Common myeloid progenitor, CD34-positive (primary cell): ENCODE measurements around the gene TNFAIP8L1.

Source experiments
- CTCF ChIA-PET: fragments of 350-600 bp; sonication (Branson Sonifier 250); formaldehyde crosslinking; loops from one replicate; lab custom pipeline; 2021; ENCODE audit warnings: antibody characterized with exemption; lab: Charles Lee
- POLR2A ChIA-PET: fragments of 350-600 bp; sonication (Branson Sonifier 250); formaldehyde crosslinking; loops from one replicate; lab custom pipeline; 2021; ENCODE audit warnings: antibody characterized with exemption; lab: Charles Lee
- DNase-seq, 3 donors: peaks; one replicate each; pipeline versions ENCODE4 v3.0.0 to v3.0.0-alpha.2; 2013
- H3K27ac ChIP-seq, 2 experiments: 1 replicate in 1 of 2; 2 replicates in 1 of 2; pipeline ENCODE4 v1.7.0; 2013; ENCODE audit warnings: inconsistent platforms in 2 of 2, low read length in 2 of 2, mild to moderate bottlenecking in 2 of 2, low read depth in 1 of 2, moderate library complexity in 1 of 2; ENCODE audit not compliant: severe bottlenecking in 2 of 2, insufficient read depth in 1 of 2, poor library complexity in 1 of 2
- H3K27me3 ChIP-seq, 5 experiments: replicated peaks in 2 of 5; 1 replicate in 3 of 5; 2 replicates in 2 of 5; pipeline versions ENCODE4 v1.6.1 to v1.7.0; 2013; ENCODE audit warnings: low read length in 4 of 5, mild to moderate bottlenecking in 2 of 5, moderate library complexity in 2 of 5, inconsistent platforms in 1 of 5; ENCODE audit not compliant: insufficient read depth in 5 of 5, control insufficient read depth in 4 of 5
- H3K36me3 ChIP-seq, 4 experiments: 1 replicate in 2 of 4; 2 replicates in 2 of 4; pipeline versions ENCODE4 v1.6.1 to v1.7.0; 2013; ENCODE audit warnings: low read length in 3 of 4, control low read depth in 1 of 4, mild to moderate bottlenecking in 1 of 4; ENCODE audit not compliant: control insufficient read depth in 4 of 4, insufficient read depth in 4 of 4
- H3K4me1 ChIP-seq, 4 experiments: 1 replicate in 3 of 4; 2 replicates in 1 of 4; pipeline versions ENCODE4 v1.6.1 to v1.7.1; 2013; ENCODE audit warnings: low read length in 3 of 4, mild to moderate bottlenecking in 3 of 4, control low read depth in 1 of 4, inconsistent platforms in 1 of 4, moderate library complexity in 1 of 4; ENCODE audit not compliant: control insufficient read depth in 4 of 4, insufficient read depth in 4 of 4; ENCODE audit errors: control extremely low read depth in 1 of 4
- H3K4me3 ChIP-seq, 7 experiments: 1 replicate in 4 of 7; 2 replicates in 3 of 7; pipeline versions ENCODE4 v1.5.1 to v1.7.0; 2013; ENCODE audit warnings: mild to moderate bottlenecking in 7 of 7, low read length in 6 of 7, moderate library complexity in 6 of 7, inconsistent platforms in 2 of 7, low read depth in 2 of 7, control low read depth in 1 of 7; ENCODE audit not compliant: insufficient read depth in 4 of 7, control insufficient read depth in 1 of 7; ENCODE audit errors: extremely low read depth in 1 of 7
- H3K9me3 ChIP-seq, 5 experiments: 1 replicate in 4 of 5; 2 replicates in 1 of 5; pipeline versions ENCODE4 v1.6.1 to v1.7.1; 2013; ENCODE audit warnings: low read length in 4 of 5, mild to moderate bottlenecking in 2 of 5, inconsistent platforms in 1 of 5, low read depth in 1 of 5, moderate library complexity in 1 of 5; ENCODE audit not compliant: control insufficient read depth in 4 of 5, insufficient read depth in 2 of 5; ENCODE audit errors: control extremely low read depth in 1 of 5
- WGBS: methylation state at CpG from one replicate; pipeline ENCODE4 v1.1.5; 2013; ENCODE audit not compliant: insufficient coverage; 5-methylcytosine and 5-hydroxymethylcytosine counted together

Gene TNFAIP8L1

GRCh38 chr19:4654437-4655361 is 15.4 kb downstream of the TNFAIP8L1 start:
- Histone ChIP-seq H3K4me1 (peaks cover 0 to 7% (median 0%) of the 10 kb centered on the region in 4 experiments), H3K27me3 (no peaks in the 10 kb centered on the region), H3K4me3 (no peak overlapping the region), H3K36me3 (peaks cover 9 to 67% (median 41%) of the 10 kb centered on the region in 4 experiments), H3K27ac (no peak overlapping the region), H3K9me3 (peaks cover 0 to 7% (median 3%) of the 10 kb centered on the region in 5 experiments)
- DNase-seq, result no peak
- 95% methylated on average over 24 of the region's 27 CpGs for WGBS
- CTCF ChIA-PET, result interaction anchor here (1.1 to 1.7 kb wide), 4 partner anchors 11 to 15 kb away, joined by 3 to 7 read pairs (median 4); partner anchors contain the start of gene MYDGF
- POLR2A ChIA-PET, result no interaction called here

- CTCF ChIA-PET, result interaction anchor here (0.7 kb wide), 1 partner anchor 12 kb away, joined by 3 read pairs; no protein-coding TSS in a partner anchor
- Histone ChIP-seq H3K27me3 (no peaks in the 10 kb centered on the region), H3K4me1 (peaks cover 0 to 7% (median 0%) of the 10 kb centered on the region in 4 experiments), H3K4me3 (no peak overlapping the region), H3K9me3 (peaks cover 0 to 7% (median 3%) of the 10 kb centered on the region in 5 experiments), H3K27ac (no peak overlapping the region), H3K36me3 (peaks cover 10 to 81% (median 51%) of the 10 kb centered on the region in 4 experiments)
- DNase-seq, result no peak
- WGBS, result 95% methylated on average over 8 of the region's 8 CpGs
- POLR2A ChIA-PET, result interaction anchor here (0.6 to 0.8 kb wide), 2 partner anchors 10 to 59 kb away, joined by 3 read pairs; no protein-coding TSS in a partner anchor
Measured at GRCh38 chr19:4656102-4656501, 16.8 kb downstream of the TNFAIP8L1 start.

GRCh38 chr19:4657262-4657661 is 17.9 kb downstream of the TNFAIP8L1 start:
- H3K4me3 ChIP-seq, result no peak overlapping the region
- H3K9me3 ChIP-seq, result peaks cover 0 to 7% (median 3%) of the 10 kb centered on the region in 5 experiments
- peaks cover 12 to 81% (median 54%) of the 10 kb centered on the region in 4 experiments for H3K36me3 ChIP-seq
- no peak overlapping the region for H3K27ac ChIP-seq
- DNase-seq, result no peak
- 89% methylated on average over 6 of the region's 14 CpGs for WGBS
- ChIA-PET CTCF (interaction anchor here (0.6 kb wide), 1 partner anchor 130 kb away, joined by 5 read pairs; no protein-coding TSS in a partner anchor), POLR2A (no interaction called here)
- no peaks in the 10 kb centered on the region for H3K27me3 ChIP-seq
- peaks cover 0 to 7% (median 0%) of the 10 kb centered on the region in 4 experiments for H3K4me1 ChIP-seq

- POLR2A ChIA-PET, result no interaction called here
- no peak overlapping the region for H3K27ac ChIP-seq
- DNase-seq, result no peak
- H3K4me3 ChIP-seq, result no peak overlapping the region
- H3K27me3 ChIP-seq, result no peaks in the 10 kb centered on the region
- H3K36me3 ChIP-seq, result peaks cover 14 to 81% (median 55%) of the 10 kb centered on the region in 4 experiments
- 99% methylated on average over 8 of the region's 8 CpGs for WGBS
- H3K4me1 ChIP-seq, result peaks cover 0 to 7% (median 0%) of the 10 kb centered on the region in 4 experiments
- CTCF ChIA-PET, result no interaction called here
- H3K9me3 ChIP-seq, result peaks cover 0 to 7% (median 3%) of the 10 kb centered on the region in 5 experiments
Measured at GRCh38 chr19:4657835-4658234, 18.5 kb downstream of the TNFAIP8L1 start.

- H3K36me3 ChIP-seq, result peaks cover 17 to 79% (median 55%) of the 10 kb centered on the region in 4 experiments
- peak; percentile 31 to 59 (median 59) for DNase-seq
- H3K4me1 ChIP-seq, result no peaks in the 10 kb centered on the region
- no peaks in the 10 kb centered on the region for H3K27me3 ChIP-seq
- CTCF ChIA-PET, result interaction anchor here (0.9 to 1.8 kb wide), 4 partner anchors 13 to 84 kb away, joined by 3 to 6 read pairs (median 4); no protein-coding TSS in a partner anchor
- POLR2A ChIA-PET, result interaction anchor here (0.6 kb wide), 2 partner anchors 93 to 413 kb away, joined by 3 read pairs; partner anchors contain the start of gene YJU2
- no peak overlapping the region for H3K4me3 ChIP-seq
- WGBS, result 94% methylated on average over 15 of the region's 15 CpGs
- no peak overlapping the region for H3K27ac ChIP-seq
- H3K9me3 ChIP-seq, result peaks cover 0 to 7% (median 3%) of the 10 kb centered on the region in 5 experiments
Measured at GRCh38 chr19:4660181-4660791, 21.0 kb downstream of the TNFAIP8L1 start.

GRCh38 chr19:4660993-4661392 is 21.7 kb downstream of the TNFAIP8L1 start:
- no peak for DNase-seq
- H3K9me3 ChIP-seq, result peaks cover 0 to 7% (median 3%) of the 10 kb centered on the region in 5 experiments
- H3K4me3 ChIP-seq, result no peak overlapping the region
- H3K27me3 ChIP-seq, result no peaks in the 10 kb centered on the region
- no peaks in the 10 kb centered on the region for H3K4me1 ChIP-seq
- WGBS, result 100% methylated on average over 2 of the region's 4 CpGs
- ChIA-PET POLR2A (no interaction called here), CTCF (interaction anchor here (0.7 kb wide), 1 partner anchor 136 kb away, joined by 4 read pairs; no protein-coding TSS in a partner anchor)
- H3K36me3 ChIP-seq, result peaks cover 17 to 78% (median 53%) of the 10 kb centered on the region in 4 experiments
- no peak overlapping the region for H3K27ac ChIP-seq
